Panc1 (cell line): ENCODE data around the gene PRUNE2.

Experiments
- POLR2AphosphoS5 ChIP-seq: IDR thresholded peaks from 2 replicates; pipeline ENCODE4 v1.6.1; 2012; ENCODE audit warnings: mild to moderate bottlenecking, low read depth, low read length, moderate library complexity
- TCF7L2 ChIP-seq: IDR thresholded peaks from 2 replicates; pipeline ENCODE4 v1.6.1; 2011; ENCODE audit warnings: mild to moderate bottlenecking, low read depth, low read length, inconsistent platforms
- TF ChIP-seq, protein P1 (sequence below): fragments of 450-650 bp; IDR thresholded peaks from 2 replicates; pipeline ENCODE4 v1.5.1; 2017; ENCODE audit warnings: mild to moderate bottlenecking
- TF ChIP-seq, protein P2 (sequence below), 2 experiments: IDR thresholded peaks; 2 replicates each; pipeline ENCODE4 v1.6.1; 2011 to 2012; ENCODE audit warnings: low read depth in 2 of 2, control low read depth in 1 of 2, low read length in 1 of 2, mild to moderate bottlenecking in 1 of 2, moderate library complexity in 1 of 2; ENCODE audit not compliant: insufficient read depth in 1 of 2

DNA sequence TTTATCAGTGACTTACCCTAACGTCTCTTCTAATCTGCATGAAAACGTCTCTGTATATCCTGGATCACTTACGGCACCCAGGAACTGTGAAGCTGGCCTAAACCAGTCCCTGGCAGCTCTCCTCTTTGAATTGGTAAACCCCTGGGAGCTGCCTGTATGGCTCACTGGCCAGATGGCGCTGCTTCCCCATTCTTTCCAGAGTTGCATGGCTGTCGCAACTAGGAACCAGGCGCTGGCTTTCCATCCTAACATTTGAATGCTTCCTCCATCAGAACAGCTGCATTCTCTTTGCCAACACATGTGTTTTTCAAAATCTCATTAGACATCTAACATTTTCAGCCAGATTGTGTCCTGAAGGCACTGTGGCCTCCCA lies 149.7 kb downstream of the PRUNE2 start:
- TF ChIP-seq, protein P1, sequence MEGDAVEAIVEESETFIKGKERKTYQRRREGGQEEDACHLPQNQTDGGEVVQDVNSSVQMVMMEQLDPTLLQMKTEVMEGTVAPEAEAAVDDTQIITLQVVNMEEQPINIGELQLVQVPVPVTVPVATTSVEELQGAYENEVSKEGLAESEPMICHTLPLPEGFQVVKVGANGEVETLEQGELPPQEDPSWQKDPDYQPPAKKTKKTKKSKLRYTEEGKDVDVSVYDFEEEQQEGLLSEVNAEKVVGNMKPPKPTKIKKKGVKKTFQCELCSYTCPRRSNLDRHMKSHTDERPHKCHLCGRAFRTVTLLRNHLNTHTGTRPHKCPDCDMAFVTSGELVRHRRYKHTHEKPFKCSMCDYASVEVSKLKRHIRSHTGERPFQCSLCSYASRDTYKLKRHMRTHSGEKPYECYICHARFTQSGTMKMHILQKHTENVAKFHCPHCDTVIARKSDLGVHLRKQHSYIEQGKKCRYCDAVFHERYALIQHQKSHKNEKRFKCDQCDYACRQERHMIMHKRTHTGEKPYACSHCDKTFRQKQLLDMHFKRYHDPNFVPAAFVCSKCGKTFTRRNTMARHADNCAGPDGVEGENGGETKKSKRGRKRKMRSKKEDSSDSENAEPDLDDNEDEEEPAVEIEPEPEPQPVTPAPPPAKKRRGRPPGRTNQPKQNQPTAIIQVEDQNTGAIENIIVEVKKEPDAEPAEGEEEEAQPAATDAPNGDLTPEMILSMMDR: peak; percentile 56
- TF ChIP-seq POLR2AphosphoS5: no peak
- TF ChIP-seq, protein P2, sequence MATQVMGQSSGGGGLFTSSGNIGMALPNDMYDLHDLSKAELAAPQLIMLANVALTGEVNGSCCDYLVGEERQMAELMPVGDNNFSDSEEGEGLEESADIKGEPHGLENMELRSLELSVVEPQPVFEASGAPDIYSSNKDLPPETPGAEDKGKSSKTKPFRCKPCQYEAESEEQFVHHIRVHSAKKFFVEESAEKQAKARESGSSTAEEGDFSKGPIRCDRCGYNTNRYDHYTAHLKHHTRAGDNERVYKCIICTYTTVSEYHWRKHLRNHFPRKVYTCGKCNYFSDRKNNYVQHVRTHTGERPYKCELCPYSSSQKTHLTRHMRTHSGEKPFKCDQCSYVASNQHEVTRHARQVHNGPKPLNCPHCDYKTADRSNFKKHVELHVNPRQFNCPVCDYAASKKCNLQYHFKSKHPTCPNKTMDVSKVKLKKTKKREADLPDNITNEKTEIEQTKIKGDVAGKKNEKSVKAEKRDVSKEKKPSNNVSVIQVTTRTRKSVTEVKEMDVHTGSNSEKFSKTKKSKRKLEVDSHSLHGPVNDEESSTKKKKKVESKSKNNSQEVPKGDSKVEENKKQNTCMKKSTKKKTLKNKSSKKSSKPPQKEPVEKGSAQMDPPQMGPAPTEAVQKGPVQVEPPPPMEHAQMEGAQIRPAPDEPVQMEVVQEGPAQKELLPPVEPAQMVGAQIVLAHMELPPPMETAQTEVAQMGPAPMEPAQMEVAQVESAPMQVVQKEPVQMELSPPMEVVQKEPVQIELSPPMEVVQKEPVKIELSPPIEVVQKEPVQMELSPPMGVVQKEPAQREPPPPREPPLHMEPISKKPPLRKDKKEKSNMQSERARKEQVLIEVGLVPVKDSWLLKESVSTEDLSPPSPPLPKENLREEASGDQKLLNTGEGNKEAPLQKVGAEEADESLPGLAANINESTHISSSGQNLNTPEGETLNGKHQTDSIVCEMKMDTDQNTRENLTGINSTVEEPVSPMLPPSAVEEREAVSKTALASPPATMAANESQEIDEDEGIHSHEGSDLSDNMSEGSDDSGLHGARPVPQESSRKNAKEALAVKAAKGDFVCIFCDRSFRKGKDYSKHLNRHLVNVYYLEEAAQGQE (IDR thresholded peaks at IDR 0.05; ENCODE audit: insufficient read depth in 1 of 2, low read depth in 2 of 2, low read length in 1 of 2): no peak
- no peak for TF ChIP-seq TCF7L2
